ENCODE results near the gene POM121C.
"Not testable (repeated sequence)": the region's sequence is repeated elsewhere in the genome, so short reads cannot be mapped to it uniquely, and the experiment has no call there.

The POM121C gene

GRCh38 chr7:75485979-75486643 is at the start of gene POM121C:
Gene POM121C, minus strand, starts transcription at chr7:75486299. Its CDS starts 44,803 bp downstream, at chr7:75441496.
- DNase-seq, result peak; percentile 4

GRCh38 chr7:75534727-75535307 is 48.7 kb upstream of the POM121C start:
- DNase-seq, result no peak

DNA sequence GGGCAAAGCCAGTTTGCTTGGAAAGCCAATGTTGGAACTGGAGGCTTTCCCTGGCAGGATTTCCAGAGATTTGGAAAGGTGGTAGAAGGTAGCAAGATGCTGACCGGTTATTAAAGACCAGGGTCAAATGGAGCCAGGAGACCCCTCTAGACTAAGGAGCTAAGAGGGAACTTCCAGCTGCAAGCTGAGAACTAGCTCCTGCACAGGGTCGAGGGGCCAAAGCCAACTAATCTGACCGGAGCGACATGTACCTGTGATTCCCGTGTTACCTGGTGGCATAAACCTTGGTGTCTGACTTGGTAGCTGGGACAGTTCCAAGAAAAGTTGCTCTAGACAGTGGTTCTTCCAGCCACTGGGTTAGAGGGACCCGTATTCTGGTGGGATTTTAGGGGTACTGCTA is 47.8 kb upstream of the POM121C start:
- no peak for DNase-seq

DNA sequence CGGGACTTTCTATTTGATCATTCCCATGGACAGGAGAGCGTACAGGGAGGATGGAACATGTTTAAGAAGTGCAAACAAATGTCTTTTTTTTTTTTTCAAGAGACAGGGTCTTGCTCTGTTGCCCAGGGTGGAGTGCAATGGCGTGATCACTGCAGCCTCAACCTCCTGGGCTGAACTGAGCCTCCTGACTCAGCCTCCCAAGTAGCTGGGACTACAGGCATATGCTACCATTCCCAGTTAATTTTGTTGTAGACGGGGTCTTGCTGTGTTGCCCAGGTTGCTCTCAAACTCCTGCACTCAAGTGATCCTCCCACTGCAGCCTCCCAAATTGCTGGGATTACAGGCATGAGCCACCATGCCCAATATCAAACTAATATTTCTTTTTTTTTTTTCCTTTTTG is 46.5 kb upstream of the POM121C start:
- DNase-seq, result no peak

GRCh38 chr7:75531359-75531821 is 45.3 kb upstream of the POM121C start:
- no peak for DNase-seq

DNA sequence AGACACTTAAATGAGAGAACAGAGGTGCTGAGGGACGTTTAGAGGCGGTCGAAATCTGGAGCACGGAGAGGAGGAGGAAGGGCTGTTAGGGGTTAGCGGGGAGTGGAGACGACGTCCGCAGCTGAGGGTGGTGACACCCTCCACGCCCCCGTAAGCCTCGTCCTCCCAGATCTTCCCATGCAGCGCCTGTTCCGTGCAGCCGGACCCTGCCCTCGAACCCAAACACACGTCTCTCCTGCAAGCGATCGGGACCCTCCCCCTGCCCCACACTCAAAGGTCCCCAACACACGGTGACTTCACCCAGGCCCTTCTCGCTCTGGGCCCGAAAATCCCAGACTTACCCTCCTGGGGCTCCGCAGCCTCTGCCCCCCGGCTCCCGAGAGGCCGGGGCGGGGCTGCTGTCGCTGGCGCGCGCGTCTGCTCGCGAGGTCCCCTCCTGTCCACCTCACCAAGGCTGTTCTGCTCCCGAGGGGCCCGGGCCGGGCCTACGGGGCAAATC is 41.2 kb upstream of the POM121C start:
- not testable (repeated sequence) for DNase-seq

DNA sequence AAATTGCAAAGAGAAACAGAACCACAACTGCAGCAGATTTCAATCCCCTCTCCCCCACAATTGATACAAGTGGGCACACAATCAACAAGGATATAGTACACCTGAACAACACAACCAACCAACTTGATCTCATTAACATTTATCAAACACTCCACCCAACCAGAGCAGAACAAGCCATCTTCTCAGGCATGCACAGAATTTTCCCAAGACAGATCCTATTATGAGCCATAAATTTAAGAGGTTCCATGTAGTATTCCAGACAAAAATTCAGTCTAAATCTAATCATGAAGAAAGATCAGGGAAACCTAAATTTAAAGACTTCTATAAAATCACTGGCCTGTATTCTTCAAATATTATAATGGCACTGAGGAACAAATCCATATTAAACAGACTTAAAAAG is 35.6 kb upstream of the POM121C start:
- DNase-seq, result not testable (repeated sequence)

GRCh38 chr7:75518842-75519241 is 32.7 kb upstream of the POM121C start:
- DNase-seq, result not testable (repeated sequence)

DNA sequence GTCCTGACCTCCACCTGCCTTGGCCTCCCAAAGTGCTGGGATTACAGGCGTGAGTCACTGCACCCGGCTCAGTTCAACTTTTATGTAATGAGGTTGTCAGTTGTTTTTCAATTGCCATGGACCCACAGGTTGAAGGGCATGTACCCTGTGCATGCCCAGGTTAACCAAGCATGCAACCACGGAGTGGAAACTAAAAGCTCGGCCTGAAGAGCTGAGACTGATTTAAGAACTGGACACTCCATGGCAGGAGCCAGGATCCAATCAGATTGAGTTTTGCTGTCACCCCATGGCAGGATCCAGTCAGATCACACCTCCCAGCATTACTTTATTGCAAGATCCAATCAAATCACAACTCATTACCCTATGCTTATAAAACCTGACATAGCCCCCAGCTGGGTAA is 22.9 kb upstream of the POM121C start:
- DNase-seq, result not testable (repeated sequence)

DNA sequence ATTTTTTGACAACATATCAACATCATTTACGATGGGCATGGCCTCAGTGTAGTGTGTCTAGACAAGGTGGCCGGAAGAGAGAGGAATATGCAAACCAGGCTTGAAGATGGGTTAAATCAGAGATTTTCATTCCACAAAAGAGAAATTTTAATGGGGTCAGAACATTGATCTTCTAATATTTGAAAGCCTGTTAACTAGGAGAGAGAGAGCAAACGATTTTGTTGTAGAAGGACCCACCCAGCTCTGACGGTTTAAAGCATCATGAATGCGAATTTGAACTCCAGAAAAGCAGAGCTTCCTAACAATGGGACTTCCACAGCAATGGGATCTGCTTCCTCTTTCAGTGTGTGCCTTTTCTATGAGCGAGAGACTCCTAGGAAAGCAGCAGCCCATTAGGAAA is 5.9 kb upstream of the POM121C start, which contains the start of gene SPDYE5:
SPDYE5 (plus strand) TSS at position 301 of the 400 bp plus-strand sequence. CDS start 1,728 bp downstream, outside the sequence.
- not testable (repeated sequence) for DNase-seq

DNA sequence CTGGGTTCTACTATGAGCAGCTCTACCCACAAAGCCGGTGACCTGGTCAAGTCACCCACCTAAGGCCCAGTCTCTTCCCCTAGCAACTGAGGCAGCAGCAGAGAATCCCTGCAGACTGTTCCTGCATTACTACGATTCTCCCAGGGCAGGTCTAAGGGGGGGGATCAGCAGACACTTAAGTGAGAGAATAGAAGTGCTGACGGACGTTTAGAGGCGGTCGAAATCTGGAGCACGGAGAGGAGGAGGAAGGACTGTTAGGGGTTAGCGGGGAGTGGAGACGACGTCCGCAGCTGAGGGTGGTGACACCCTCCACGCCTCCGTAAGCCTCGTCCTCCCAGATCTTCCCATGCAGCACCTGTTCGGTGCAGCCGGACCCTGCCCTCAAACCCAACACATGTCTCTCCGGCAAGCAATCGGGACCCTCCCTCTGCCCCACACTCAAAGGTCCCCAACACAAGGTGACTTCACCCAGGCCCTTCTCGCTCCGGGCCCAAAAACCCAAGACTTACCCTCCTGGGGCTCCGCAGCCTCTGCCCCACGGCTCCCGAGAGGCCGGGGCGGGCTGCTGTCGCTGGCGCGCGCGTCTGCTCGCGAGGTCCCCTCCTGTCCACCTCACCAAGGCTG is 632 bp downstream of the POM121C start:
- not testable (repeated sequence) for DNase-seq

DNA sequence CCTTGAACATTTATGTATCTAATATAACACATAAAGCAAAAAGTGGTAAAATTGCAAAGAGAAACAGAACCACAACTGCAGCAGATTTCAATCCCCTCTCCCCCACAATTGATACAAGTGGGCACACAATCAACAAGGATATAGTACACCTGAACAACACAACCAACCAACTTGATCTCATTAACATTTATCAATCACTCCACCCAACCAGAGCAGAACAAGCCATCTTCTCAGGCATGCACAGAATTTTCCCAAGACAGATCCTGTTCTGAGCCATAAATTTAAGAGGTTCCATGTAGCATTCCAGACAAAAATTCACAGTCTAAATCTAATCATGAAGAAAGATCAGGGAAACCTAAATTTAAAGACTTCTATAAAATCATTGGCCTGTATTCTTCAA is 5.8 kb downstream of the POM121C start:
- DNase-seq, result not testable (repeated sequence)

GRCh38 chr7:75477457-75477856 is 8.6 kb downstream of the POM121C start:
- not testable (repeated sequence) for DNase-seq

DNA sequence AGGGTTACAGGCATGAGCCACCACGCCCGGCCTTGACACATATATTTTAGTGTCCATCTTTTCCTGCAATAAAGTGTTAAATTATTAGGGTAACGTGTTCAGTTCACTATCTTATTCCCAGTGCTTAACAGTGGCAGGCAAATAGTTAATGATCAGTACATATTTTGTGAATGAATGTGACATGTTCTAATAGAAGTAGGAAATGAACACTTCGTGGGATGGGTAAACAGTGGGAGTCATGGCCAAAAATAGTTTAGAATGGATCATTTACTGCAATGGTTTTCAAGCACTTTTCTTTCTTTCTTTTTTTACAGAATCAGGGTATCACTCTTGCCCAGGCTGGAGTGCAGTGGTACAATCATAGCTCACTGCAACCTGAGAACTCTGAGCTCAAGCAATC is 15.9 kb downstream of the POM121C start:
- DNase-seq, result not testable (repeated sequence)

GRCh38 chr7:75460541-75460940 is 25.6 kb downstream of the POM121C start:
- not testable (repeated sequence) for DNase-seq

DNA sequence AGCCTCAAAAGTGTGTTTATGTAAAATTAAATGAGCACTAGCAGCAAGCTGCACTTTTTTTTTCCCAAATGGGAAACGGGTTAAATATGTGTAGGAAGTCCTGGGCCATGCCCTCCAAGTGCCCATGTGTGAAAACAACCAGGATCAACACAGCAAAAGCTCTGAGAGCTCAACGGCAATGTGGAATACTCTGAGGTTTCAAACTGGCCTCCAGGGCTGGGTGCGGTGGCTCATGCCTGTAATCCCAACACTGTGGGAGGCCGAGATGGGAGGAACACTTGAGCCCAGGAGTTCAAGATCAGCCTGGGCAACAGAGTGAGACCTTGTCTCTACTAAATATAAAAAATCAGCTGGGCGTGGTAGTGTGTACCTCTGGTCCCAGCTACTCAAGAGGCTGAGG is 28.1 kb downstream of the POM121C start:
- DNase-seq, result not testable (repeated sequence)

- not testable (repeated sequence) for DNase-seq
Observed at GRCh38 chr7:75456403-75456802, 29.7 kb downstream of the POM121C start.

DNA sequence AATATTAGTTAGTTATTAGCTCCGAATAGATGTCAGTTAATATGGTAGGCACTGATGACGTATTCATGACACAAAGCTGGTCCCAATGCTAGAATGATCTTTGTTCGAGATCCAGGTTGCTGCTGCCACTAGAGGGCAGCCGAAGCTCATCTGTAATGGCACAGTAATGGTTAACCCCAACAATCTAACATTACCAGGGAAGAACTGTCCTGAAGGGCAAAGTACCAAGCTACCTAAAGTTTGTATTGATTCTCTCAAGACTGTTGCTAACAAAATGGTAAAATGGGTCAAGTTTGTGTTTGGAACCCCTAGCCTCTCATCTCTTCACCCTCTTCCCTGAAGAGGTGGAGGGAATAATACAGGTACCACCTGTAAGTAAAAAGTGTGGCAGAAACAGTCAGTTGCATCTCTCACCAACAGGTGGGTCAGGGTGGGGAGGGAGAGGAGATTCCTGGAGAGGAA is 33.6 kb downstream of the POM121C start:
- DNase-seq, result not testable (repeated sequence)

DNA sequence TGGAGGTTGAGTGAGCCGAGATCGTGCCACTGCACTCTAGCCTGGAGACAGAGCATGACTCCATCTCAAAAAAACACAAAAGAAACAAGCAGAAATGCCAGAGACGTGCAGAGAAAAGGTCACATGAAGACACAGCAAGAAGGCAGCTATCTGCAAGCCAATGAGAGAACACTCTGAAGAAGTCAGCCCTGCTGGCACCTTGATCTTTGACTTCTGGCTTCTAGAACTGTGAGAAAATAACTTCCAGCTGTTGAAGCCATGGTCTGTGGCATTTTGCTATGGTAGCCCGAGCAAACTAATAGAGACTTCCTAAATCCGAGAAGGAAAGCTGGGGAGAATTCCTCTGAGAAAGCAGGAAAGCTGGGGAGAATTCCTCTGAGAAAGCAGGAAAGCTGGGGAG is 36.2 kb downstream of the POM121C start:
- DNase-seq, result not testable (repeated sequence)

DNA sequence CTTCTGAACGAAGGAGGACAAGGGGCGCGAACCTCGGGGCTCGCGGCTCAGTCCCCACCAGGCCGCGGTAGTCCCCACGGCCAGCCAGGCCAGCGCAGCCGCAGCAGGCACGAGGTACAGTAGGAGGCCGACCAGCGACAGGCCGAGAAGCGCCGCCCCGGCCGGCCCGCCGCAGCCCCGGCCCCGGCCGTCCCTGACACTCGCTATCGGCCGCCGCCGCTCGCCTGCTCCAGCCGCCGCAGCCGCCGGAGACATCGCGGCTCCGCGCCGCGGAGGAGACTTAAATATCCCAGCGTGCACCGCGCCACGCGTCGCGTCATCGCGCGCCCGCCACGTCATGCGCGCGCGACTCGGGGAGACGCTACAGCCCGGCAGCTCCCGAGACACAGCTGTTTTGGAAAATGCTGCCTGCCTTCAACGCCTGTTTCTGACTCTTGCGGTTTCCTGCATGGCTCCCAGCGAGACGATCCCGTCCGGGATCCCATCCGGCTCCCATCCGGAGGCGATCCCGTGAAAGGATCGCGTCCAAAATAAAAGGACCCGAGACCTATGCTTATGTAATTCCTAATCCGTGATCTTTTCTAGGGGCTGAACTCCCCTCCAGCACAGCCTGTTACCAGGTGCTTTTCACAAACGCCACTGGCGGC is 43.5 kb downstream of the POM121C start:
- DNase-seq, result not testable (repeated sequence)

DNA sequence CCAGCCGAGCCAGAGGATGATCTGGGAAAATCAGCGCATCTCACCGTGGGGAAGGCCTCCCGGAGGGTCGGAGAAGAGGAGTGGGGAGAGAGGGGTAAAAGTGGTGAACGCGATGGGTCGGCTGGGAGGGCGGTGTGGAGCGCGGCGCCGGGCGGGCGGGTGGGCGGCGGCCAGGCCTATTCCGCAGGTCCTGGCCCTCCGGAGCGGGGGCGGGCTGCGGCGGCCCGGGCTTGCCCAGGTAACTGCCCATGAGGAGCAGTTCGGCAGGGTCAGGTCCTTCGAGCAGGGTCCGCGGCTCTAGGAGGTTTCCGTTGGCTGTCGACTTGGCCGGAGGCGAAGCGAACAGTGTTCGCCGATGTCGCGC is 44.0 kb downstream of the POM121C start:
- DNase-seq, result not testable (repeated sequence)

DNA sequence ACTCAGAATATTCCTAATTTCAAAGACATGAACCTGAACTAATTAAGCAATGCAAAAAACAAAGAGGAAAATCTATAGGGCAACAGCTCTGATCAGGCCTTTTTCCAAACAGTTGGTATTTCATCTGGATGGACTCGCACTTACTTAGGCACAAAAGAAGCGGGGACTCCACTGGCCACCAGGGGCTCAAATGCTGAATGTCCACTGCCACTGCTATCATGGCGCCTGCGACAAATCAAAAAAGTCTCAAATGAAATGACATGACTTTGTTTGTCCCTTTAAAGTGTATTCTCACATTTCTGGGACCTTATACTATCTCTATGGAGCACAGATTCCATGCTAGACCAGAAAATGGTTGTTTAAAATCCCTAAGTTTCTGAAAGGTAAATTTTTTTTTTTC is 47.1 kb downstream of the POM121C start:
- DNase-seq, result not testable (repeated sequence)

GRCh38 chr7:75423481-75423880 is 62.6 kb downstream of the POM121C start:
- not testable (repeated sequence) for DNase-seq
